HG02678 (cell line): ENCODE data around the gene DPP6.
"Not testable (repeated sequence)": the region's sequence is repeated elsewhere in the genome, so short reads cannot be mapped to it uniquely, and the experiment has no call there.

ENCODE experiments used
- ATAC-seq: cut with Tn5 transposase; IDR thresholded peaks from one replicate; pipeline ENCODE4 v1.9.1; 2021; ENCODE audit warnings: mild to moderate bottlenecking, moderate library complexity; ENCODE audit not compliant: unreplicated experiment

The DPP6 gene

DNA sequence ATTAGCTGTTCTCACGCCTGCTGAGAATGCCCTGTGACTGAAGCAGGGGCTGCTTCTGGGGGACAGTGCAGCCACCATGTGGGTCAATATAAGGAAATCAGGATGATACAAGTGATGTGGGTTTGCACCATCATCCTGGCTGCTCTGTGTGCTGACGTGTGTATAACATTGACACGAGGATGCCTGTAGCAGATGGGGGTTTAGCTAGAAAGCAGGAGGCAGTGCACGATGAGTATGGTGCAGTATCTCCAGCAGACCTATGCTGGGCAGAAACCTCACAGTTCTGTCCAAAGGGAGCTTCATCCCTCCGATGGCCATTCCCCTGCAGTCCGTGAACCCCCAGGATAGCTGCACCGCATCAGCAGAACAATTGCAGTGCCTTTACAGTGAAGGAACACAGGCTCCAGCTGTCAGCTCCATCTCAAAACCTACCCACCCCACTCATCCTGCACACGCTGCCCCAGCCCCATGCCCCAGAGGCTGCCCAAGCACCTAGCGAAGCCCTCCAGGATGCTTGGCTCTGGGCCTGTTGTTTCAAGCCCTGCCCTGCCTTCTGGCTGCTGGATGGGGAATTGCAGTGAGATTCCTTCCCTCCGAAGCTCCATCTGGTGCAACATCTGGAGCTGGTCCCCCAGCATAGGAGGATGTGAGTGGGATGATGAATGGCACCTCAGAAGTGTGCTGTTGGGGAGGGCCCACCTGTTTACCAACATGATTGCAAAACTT, 96.8 kb downstream of the DPP6 start:
- ATAC-seq = not testable (repeated sequence)

DNA sequence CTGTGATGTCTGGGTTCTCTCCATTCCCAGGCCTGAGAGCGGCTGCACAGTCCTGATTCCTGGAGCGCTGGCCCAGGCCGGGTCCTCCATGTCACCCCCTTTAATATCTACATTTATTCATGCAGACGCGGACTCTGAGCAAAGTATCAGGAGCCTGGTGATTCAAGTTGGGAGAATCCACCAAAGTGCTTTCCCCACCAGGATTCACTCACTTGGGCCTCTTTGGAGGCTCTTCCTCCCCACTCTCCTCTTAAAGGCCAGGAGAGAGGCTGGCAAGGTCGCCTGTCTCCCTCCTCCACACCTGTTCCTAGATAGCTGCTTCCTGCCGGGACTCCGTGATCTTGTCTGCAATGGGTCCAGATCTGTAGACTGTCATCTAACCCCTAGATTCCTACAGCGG, 98.5 kb downstream of the DPP6 start:
- not testable (repeated sequence) for ATAC-seq

DNA sequence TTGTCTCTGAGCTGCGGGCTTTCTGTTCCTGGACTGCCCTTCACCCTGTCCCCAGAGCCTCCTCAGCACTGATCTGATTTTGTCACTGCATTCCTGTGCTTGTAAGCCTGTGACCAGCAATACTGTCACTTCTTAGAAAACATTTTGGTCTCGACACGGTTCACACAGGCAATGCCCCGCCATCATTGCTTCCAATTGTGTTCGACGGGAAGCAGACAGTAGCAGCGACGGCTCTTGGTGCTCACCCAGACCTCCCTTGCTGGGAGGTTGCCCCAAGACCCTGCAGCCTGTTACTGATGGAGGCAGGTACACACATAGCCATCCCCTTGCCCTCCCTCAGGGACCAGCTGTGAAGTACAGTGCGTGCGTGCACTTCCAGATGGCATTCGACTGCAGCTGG, 99.1 kb downstream of the DPP6 start:
- not testable (repeated sequence) for ATAC-seq

- ATAC-seq = not testable (repeated sequence)
Measured at GRCh38 chr7:154155928-154156327, 103.7 kb downstream of the DPP6 start.

GRCh38 chr7:154162921-154163320, 110.7 kb downstream of the DPP6 start:
- ATAC-seq = not testable (repeated sequence)

- not testable (repeated sequence) for ATAC-seq
Measured at GRCh38 chr7:154163642-154164041, 111.4 kb downstream of the DPP6 start.

- ATAC-seq = no peak
Measured at GRCh38 chr7:154167051-154167450, 114.9 kb downstream of the DPP6 start.

DNA sequence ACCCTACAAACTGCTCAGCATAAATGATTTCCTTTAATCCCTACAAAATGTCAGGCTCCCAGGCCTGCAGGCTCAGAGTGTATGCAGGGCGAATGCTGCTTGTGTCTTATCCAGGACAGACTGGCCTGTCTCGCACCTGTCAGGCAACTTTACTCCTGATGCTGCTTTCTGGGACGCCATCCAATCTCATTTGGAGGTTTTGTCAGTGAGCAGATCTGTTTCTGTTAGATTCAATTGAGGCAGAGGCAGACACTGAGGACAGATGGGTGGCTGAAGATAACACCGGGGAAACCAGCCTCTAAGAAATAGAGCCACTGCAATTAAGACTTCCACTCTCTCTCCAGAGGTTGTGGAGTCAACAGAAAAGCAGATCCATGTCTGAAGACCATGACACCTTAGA, 115.6 kb downstream of the DPP6 start:
- ATAC-seq = no peak

GRCh38 chr7:154171422-154171821, 119.2 kb downstream of the DPP6 start:
- ATAC-seq = no peak

DNA sequence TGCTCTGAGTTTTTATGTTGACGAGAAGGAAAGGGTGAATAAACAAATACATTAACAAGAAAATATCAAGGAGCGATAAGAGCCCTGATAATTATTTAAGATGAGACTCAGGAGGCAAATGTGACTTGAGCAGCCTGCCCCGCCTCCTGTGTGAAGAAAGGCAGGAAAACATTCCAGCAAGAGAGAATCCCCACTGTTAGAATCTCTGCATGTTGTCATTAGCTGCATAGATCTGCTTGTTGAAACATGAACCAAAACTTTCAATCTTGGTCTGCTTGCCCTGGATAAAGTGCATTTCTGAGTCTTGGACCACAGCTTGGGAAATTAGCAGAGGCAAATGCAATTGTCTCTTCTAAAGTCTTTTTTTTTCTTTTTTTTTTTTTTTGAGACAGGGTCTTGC, 120.0 kb downstream of the DPP6 start:
- ATAC-seq = no peak

DNA sequence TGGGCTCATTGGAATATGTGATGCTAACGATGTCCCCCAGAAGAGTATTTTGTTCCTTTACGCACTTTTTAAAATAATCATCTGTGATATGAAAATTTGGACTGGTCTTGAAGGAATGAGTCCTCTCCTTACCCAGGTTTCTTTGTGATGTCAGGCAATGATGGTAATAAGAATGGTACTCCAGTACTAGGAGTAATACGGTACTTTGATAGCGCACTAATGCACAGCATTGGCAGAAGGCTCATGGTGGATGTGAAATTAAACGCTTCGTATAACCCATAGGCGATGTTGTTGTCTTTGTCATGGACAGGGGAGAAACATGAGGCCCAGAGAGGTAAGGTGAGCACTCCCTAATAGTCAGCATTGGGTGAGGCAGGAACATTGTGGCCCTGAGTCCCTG, 125.4 kb downstream of the DPP6 start:
- ATAC-seq = no peak

GRCh38 chr7:154178895-154179294, 126.7 kb downstream of the DPP6 start:
- no peak for ATAC-seq

DNA sequence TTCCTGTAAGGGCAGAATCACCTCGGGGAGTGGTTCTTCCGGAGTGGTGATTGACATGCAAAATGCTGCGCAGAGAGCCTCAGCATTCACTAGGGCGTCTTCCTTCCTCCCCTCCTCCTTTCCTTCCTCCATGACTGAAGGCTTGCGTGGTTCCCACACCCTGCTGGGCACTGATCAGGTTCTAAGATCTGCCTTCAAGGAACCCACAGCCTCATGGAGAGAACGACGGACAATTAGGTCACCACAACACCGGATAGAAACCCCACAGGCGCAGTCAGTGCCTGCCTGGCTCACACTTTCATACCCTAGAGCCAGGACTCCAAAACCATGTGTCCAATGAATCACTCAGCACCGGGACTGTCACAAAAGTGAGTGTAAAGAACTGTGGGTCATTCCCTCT, 131.3 kb downstream of the DPP6 start:
- no peak for ATAC-seq

- no peak for ATAC-seq
Measured at GRCh38 chr7:154183946-154184345, 131.7 kb downstream of the DPP6 start.

DNA sequence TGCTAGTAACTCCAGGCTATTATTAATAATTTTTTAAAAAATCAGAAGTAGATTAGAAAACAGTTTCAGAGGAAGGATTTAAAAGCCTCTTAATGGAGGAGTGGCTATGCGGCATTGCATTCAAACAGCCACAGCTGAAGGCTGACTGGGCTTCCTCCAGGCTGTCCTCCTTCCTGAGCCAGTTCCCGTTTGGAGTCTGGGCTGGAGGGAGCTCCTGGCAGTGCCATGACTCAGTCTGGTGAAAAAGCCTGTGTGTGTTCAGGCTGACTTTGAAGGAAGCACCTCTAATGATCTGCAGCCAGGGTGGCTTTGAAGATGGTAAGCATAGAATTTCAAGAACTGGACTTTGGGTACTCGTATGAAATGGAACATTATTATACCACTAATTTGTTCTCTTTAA, 134.6 kb downstream of the DPP6 start:
- no peak for ATAC-seq

DNA sequence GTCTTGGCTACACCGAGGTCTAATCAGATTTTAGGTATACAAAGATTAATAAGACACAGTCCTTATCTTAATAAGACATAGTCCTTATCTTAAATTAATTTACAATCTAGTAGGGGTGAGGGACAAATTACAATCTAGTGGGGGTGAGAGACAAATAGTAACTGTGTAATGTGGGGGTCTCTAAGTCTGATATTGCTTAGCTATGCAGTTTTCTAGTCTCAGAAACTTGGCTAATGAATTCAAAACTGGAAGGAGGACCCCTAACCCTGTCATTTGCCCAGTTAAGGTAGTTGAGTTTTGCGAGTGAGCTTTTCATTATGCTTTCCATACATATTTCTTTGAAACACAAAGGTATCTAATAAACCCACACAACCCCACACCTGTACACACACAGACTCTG, 136.1 kb downstream of the DPP6 start:
- ATAC-seq = no peak

DNA sequence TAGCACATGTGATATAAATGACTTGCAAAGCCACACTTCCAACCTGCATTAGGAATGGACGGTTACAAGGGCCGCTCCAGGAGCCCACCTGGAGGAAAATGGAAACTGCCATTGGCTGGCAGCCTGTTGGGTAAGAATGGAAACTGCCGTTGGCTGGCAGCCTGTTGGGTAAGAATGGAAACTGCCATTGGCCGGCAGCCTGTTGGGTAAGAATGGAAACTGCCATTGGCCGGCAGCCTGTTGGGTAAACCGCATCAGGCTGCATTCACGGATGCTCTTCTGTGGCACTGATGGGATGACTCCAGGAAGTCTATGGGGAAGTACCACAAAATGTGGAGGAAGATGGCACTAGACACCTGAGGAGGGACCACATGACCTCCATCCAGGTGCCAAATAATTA, 143.1 kb downstream of the DPP6 start:
- ATAC-seq = no peak

GRCh38 chr7:154198481-154198880, 146.3 kb downstream of the DPP6 start:
- ATAC-seq = no peak

- ATAC-seq = no peak
Measured at GRCh38 chr7:154200241-154200640, 148.0 kb downstream of the DPP6 start.

DNA sequence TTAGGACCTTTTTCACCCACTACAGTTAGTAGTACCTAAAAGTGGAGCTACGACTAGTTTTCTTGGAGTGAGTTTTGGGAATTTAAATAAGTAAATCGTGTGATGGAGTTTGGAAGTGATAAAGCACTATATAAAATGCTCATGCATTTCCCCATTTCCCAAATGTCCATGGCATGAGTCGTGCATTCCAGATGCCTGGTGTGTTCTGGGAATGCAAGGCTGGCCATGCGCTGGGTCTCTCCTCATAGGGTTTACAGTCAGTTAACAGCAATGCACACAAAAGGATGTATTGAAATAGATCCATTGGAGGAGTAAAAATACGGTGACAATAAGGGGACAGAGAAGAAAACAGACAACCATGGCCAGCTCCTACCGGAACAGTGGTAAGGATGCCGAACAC, 149.8 kb downstream of the DPP6 start:
- no peak for ATAC-seq

DNA sequence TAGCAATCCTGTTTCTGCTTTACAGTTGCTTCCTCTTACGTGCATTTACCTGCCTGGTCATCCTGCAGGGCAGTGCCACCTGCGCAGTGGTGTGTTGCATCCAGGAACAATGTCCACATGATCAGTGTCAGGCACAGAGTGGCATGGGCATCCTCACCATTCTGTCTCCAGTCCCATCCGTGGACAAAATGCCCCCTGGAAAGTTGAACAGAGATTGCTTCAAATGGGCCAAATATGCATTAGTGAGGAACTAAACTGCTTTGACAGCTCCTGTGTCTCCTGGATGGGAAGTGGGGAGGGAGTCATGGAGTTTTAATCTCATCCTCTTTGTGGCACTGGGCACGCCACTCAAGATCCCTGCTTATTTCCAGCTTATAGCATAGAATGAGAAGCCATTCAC, 151.8 kb downstream of the DPP6 start:
- ATAC-seq = no peak

GRCh38 chr7:154212861-154213260, 160.7 kb downstream of the DPP6 start:
- ATAC-seq = no peak

GRCh38 chr7:154217688-154218340, 165.6 kb downstream of the DPP6 start:
- ATAC-seq = no peak
